LoVo (cell line): Measurements from ENCODE around the gene CIDEC.
"Not testable (repeated sequence)": the region's sequence is repeated elsewhere in the genome, so short reads cannot be mapped to it uniquely, and the experiment has no call there.

Experiments used
- DNase-seq: peaks from one replicate; pipeline ENCODE4 v3.0.0-alpha.2; 2016; ENCODE audit warnings: low spot score

Gene CIDEC

DNA sequence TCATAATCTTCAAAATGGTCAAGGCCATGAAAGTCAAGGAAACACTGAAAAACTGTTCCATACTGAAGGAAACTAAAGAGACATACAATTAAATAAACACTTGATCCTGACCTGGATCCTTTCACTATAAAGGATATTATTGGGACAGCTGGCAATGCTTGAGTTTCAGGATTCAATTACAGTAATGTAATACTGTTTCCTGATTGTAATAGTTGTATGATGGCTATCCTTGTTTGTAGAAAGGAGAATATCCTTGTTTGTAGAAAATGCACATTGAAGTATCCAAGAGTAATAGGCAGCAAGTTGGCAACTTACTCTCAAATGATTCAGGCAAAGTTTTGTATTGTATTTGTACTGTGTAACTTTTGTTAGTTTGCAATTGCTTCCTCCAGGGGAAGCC lies 4.6 kb downstream of the CIDEC start:
- no peak for DNase-seq

DNA sequence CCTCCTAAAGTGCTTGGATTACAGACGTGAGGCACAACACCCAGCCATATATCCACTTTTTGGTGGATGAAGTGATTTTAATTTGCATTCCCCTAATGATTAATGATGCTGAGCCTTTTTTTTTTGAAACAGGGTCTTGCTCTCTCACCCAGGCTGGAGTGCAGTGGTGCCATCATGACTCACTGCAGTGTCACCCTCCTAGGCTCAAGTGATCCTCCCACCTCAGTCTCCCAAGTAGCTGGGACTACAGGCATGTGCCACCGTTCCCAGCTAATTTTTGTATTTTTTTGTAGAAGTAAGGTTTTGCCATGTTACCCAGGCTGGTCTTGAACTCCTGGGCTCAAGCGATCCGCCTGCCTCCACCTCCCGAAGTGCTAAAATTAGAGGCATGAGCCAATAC lies 8.0 kb downstream of the CIDEC start:
- not testable (repeated sequence) for DNase-seq

DNA sequence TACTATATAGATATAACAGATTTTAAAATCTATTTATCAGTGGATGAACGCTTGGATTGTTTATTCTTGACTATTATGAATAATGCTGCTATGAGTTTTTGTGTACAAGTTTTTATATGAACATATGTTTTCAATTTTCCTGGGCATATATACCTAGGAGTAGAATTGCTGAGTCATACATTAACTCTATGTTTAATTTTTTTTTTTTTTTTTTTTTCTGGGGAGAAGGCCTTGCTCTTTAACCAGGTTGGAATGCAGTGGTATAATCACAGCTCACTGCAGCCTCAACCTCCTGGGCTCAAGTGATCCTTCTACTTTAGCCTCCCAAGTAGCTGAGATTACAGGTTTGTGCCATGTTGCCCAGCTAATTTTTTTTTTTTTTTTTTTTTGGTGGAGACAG lies 9.1 kb downstream of the CIDEC start:
- DNase-seq = peak; percentile 18

DNA sequence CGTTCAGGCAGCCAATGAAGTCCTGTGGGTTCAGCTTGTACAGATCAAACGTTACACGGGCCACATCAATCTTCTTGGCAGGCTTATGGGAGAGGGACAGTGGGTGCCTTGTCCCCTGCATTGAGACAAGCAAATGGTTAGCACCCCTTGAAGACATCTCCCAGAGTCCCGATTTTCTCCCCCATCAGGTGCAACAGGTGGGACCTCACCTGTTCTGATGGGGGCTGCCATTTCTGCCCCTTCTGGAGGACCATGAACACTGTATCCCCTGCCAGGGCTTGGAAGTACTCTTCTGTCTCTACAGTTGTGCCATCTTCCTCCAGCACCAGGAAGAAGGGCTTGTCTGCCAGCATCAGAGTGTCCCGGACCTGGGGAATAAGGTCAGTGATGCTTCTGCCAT lies 10.1 kb downstream of the CIDEC start:
- DNase-seq = no peak

DNA sequence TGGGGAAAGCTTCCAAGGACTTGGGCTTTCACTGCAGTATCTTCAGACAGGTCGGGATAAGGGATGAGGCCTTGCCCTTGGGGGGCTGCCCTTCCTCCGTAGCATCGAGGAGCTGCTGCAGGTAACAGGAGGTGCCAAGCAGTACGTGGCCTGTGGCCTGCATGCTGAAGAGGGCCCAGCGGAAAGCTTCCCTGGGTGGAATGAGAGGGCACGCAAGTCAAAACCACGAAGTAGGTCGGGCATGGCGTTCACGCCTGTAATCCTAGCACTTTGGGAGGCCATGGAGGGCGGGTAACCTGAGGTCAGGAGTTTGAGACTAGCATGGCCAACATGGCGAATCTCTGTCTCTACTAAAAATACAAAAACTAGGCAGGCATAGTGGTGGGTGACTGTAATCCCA lies 12.9 kb downstream of the CIDEC start:
- no peak for DNase-seq

DNA sequence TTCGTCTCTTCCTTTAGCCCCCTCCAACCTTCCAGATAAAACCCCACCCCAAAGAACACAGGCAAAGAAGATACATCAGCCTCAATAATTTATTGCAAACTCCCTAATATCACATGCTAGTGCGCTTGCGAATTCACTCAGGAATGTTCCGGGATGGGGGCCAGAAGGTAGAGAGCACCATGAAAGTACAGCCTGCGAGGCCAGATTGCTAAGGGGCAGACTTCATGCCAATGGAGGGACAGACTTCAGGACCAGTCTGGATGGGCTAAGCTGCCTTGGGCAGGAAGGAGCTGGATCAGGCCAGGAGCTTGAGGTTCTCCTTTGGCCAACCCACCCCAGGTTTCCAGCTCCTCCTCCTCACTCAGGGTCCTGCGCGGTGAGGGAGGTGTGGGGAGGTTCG lies 13.4 kb downstream of the CIDEC start:
- DNase-seq = no peak

DNA sequence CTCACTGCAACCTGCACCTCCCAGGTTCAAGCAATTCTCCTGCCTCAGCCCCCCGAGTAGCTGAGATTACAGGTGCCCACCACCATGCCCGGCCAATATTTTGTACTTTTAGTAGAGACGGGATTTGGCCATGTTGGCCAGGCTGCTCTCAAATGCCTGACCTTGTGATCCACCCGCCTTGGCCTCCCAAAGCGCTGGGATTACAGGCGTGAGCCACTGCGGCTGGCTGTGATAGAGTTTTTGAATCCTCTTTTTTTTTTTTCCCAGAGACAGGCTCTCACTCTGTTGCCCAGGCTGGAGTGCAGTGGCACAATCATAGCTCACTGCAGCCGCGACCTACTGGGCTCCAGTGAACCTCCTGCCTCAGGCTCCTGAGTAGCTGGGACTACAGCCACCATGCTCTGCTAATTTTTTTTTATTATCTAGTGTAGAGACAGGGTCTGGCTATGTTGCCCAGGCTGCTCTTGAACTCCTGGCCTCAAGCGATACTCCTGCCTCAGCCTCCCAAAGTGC lies 14.9 kb downstream of the CIDEC start:
- DNase-seq = not testable (repeated sequence)

DNA sequence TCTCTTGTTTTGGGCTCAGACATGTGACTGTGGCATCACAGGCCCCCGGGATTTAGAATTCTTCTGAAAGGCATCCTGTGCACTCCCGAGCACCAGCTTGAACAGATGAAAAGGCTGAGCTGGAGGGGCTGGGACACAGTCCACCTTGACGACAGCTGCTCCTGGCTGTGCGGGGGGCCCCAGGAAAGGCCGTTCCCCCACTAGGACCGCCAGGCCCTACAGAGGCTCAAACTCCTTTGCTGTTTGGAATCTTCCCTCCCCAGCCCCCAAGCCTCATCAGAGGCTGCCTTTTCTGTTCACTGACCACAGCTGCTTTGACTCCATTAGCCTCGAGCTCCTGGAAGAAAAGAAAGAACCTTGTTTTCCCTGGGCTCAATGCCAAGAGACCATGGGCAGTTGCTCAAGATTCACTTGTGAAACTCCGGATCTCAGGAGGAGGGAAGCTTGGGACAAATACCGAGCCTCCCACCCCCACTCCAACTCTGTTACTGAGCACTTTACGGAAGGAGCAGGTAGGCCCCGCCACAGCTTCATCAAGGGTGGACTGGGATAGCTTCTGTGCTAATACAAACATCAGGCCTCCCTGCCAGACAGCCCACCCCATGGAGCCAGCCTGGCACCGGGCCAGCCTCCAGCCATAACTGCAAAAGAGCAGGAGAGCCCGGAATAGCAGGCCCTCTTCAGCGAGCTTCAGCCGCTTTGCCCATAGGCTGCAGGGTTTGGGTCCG lies 15.7 kb downstream of the CIDEC start:
- no peak for DNase-seq

DNA sequence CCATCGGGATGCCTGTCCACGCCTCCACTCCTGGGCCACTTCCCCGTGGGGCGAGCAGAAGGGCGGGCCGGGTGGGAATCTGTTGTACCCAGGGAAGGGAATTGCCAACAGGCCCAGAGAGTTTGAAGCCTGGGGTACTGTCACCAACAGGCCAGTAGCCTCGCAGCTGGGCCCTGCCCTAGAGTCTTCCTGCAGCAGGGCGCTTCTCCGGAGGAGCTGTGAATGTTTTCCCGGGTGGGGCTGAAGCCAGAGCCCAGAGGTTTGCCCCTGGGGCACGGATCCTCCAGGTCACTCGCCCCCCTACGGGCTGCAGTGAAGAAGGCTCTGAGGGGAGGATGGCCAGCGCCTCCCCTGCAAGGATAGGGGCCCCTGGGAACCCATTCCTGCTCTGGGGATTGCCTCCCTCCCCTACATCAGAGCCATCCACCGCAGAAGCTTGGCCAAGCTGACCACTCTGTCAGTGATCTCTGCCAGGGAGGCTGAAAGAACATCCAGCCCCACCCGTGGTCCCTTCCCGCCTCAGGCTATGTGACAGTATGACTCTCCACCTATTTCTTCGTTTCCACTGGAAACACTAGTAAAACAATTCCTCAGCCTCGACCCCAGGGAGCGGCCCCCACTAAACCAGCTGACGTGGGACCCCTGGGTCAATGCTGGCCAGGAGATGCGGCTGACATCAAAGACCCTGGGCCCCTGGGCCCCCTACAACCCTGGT lies 16.8 kb downstream of the CIDEC start:
- DNase-seq = no peak

DNA sequence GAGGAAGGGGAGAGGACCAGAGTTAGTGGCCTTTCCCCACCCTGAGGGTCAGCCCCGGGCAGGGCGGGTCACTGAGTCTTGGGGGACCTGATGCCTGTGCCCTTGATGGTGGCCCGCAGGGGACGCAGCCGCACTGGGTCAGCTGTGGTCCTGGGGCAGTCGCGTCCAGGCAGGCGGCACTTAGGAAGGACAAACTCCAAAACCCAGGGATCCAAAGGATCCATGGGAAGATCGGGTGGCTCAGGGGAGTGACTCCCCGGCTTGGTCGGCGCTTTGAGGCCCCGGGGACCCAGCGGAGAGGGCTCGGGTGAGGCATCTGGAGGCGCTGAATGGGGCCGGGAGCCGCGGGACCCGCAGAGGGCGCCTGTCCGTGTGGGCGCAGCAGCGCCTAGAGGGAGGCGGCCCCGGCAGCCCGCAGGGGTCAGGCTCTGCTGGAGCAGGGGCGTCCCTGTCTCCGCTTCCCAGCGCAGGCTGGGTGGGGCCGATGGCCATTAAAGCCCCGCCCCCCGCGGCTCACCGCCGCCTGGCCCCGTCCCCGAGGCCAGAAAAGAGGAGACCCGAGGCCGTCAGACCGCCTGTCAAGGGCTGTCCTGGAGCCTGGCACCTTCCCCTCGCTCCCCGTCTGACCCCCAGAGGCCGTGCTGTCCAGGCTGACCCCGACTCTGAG lies 17.5 kb downstream of the CIDEC start:
- peak; percentile 59 for DNase-seq

DNA sequence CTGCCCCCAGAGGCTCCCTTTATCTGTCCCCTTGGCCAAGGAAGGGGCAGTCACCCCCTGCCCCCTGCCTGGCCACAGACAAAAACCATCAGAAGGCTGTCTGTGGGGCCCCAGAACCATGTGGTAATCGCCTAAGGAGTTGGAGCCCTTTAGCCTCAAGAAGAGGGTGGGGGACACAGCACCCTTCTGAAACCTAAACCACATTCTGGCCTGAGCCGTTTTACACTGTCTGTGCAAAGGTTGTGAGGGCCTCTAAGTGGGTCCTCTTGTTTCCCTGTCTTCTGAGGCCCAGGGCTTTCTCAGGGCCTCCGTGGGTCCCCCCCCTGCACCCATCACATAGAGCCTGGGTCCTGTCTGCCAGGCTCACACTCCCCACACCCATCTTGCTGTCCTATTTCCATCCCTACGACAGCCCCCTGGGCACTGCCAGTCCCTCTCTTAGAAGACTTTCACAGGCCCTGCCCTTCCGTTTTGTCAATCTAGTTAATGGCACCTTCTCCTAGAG lies 18.4 kb downstream of the CIDEC start:
- DNase-seq = no peak

DNA sequence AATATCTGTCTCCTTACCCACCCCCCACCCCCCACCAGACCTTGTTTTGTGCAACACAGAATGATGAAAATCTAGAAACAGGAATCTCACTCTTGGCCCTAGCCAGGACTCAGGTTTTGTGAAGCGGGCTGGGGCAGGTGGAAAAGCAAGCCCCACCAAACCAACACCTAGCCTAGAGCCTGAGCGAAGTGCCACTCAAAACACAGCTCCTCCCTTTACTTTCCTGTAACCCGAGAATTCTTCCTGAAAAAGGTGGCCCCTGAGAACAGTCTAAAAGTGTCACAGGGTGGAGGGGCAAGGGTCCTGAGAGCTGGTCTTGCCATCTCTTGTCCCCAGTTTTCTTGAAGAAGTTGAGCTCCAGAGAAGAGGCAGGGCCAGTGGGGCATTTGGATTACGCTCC lies 18.9 kb downstream of the CIDEC start:
- DNase-seq = no peak

DNA sequence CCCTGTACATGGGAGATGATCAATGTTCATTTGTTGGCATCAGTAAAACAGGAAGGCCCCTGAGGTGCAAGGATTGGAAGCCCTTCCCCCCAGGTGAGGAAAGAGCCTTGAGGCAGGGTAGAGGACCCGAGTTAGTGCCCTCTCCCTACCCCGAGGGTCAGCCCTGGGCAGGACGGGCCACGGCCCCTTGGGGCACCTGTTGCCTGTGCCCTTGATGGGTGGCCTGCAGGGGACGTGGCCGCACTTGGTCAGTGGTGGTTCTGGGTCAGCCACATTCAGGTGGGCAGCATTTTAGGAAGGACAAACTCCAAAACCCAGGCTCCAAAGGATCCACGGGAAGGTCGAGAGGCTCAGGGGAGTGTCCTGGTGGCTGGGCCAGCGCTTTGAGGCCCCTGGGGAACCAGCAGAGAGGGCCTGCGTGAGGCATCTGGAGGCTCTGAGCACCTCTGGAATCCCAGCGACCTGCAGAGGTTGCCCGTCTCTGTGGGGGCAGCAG lies 20.5 kb downstream of the CIDEC start:
- no peak for DNase-seq

DNA sequence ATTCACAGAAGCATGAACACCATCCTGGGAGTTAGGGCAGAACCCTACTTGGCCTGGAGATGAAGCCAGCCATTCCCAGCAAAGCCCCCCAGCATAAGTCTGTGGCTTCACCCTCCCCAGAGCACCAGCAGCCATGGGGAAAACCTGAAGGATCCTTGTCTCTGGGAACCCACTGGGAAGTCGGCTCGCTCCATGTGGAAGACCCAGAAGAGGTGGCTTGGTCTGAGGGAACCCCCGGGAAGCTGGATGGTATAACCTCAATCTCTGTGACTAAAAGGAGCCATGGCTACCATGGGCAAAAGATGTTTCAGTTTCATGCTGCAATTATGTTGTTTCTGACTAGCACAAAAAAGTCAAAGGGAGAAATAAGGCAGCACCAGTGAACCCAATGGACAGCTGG lies 24.5 kb downstream of the CIDEC start:
- DNase-seq = no peak

DNA sequence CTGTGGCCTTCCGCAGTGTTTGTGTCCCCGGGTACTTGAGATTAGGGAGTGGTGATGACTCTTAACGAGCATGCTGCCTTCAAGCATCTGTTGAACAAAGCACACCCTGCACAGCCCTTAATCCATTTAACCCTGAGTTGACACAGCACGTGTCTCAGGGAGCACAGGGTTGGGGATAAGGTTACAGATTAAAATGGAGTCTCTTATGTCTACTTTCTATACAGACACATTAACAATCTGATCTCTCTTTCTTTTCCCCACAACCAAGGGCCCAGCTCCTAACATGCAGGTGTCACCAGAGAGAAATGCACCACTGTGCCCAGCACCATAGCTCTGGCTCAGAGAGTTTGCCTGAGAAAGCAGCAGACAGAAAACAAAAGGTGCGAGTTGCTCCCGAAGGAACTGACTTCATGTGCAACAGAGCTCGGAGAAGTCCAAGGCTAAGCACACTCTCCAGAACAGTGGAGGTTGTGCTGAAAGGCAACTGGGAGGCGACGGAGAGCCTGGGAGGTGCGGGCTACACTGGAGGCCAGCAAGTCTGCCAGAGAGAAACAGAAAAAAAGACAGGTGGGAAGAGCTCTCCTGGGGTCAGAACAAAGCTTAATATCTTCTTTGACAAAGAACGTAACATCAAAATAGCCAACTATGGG lies 25.6 kb downstream of the CIDEC start:
- DNase-seq = not testable (repeated sequence)

DNA sequence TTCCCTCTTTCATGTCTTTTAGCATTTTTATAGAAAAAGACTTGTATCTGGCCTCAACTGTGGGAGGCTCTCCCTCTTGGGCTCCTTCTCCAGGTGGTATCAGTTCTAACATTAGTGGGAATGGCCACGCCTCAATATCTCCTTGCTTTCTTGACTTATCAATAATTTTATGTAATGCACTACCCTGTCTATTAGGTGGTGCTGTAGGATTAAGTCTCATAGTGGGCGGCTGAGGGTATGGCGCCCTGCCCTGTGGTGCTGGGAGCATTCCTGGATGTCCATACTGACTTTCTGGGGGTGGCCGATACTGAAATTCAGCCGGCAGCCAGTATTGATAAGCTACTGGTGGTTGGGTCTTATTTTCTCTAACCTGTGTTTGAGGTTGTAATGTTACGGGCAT lies 27.5 kb downstream of the CIDEC start:
- DNase-seq = no peak

DNA sequence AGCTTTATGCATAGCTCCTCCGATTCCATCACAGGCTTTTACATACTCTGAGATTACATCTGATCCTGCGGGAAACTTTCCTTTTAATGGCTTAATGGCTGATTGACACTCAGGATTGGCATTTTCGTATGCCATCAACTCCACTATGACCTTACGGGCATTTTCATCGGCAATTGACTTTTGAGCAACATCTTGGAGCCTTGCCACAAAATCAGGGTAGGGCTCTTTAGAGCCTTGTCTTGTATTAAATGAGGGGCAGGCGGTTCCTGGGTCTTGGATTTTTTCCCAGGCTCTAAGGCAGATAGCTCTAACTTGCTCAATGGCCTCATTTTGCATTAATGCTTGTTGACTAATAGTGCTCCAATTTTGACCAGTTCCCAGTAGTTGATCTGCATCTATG lies 28.1 kb downstream of the CIDEC start:
- not testable (repeated sequence) for DNase-seq

DNA sequence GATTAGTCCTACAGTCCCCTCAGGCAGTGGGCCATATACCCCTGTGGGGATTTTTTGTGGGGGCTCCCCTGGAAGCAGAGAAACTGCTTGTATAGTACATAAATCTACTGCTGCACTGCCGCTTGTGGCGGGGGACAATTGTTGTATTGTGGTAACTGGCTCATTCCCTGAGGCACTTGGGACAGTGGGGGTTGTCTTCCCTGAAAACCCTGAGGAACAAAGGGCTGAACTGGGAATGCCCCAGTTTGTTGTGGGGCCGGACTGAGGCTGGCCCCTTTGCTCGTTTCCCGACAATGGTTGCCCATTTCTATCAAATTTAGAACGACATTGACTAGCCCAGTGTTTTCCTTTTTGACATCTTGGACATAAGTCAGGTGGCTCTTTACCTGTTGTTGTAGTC lies 28.7 kb downstream of the CIDEC start:
- not testable (repeated sequence) for DNase-seq

DNA sequence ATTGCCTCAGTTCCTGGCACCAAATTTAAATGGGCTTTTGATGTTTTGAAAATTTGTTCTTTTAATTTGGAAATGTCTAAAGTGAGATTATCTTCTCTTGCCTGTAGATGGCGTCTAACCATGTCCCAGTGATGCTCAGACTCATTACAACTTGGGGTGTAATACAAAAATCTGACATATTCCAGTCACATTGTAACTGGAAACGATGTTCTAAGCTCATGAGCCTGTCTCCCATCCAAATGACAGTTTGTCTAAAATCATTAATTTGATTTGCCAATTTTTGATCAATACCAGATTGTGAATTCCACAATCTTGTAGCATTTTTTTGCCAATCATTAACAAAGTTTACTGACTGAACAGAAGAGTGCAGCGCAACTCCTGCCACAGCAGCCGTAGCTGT lies 31.2 kb downstream of the CIDEC start:
- DNase-seq = peak; percentile 26

DNA sequence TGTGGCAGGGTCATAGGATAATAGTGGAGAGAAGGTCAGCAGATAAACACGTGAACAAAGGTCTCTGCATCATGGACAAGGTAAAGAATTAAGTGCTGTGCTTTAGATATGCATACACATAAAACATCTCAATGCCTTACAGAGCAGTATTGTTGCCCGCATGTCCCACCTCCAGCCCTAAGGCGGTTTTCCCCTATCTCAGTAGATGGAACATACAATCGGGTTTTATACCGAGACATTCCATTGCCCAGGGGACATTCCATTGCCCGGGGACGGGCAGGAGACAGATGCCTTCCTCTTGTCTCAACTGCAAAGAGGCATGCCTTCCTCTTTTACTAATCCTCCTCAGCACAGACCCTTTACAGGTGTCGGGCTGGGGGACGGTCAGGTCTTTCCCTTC lies 32.2 kb downstream of the CIDEC start:
- not testable (repeated sequence) for DNase-seq

DNA sequence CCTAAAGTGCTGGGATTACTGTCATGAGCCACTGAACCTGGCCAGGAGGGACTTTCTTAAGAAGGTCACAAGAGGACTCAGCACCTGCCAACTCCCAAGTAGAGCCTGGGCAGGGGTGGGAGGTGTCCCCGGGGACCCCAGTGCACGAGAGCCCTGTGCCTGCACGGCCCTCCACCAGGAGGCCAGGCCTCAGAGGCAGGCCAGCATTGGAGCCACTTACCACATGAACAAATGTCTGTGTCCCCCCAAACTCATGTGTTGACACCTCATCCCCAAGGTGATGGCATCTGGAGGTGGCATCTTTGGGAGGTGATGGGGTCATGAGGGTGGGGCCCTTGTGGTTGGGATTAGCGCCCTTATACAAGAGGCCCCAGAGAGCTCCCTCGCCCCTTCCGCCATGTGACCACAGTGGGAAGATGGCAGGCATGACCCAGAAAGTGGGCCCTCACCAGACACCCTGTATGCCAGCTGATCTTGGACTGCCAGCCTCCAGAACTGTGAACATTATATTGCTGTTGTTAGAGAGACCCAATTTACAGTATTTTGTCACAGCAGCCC lies 33.0 kb downstream of the CIDEC start:
- no peak for DNase-seq

DNA sequence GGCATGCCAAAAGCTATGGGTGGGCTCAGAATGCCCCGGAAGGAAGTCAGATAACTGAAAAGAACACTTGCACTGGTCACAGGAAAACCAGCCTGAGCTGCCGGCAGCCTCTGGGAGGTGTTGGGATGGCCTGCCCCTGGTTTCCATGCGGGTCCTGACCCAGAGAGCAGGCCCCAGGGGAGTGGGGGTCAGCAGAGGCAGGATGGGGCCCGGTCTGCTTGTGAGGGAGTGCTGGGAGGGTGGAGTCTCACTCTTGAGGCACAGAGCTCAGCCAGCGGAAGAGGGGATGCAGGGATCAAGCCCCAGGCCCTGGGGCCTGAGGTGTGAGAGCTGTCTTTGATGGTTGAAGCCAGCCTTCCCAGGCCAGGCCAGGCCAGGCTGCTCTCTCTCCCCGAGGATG lies 33.8 kb downstream of the CIDEC start:
- no peak for DNase-seq
